GM12891 (cell line): ENCODE results near the gene SLC22A9.
"Not testable (repeated sequence)": the region's sequence is repeated elsewhere in the genome, so short reads cannot be mapped to it uniquely, and the experiment has no call there.

ENCODE experiments used
- POLR2AphosphoS5 ChIP-seq: IDR thresholded peaks from 2 replicates; pipeline ENCODE4 v1.6.1; 2011; ENCODE audit warnings: low read depth, low read length, control low read depth
- SPI1 ChIP-seq: IDR thresholded peaks from 2 replicates; pipeline ENCODE4 v1.6.1; 2011; ENCODE audit warnings: low read depth, low read length, control low read depth

- not testable (repeated sequence) for TF ChIP-seq POLR2AphosphoS5, SPI1
Measured at GRCh38 chr11:63335089-63335488, 34.5 kb upstream of the SLC22A9 start.
